CD14-positive monocyte (primary cell): ENCODE data around the gene MFAP1. TPM values are rescaled to one million over a fixed set of nuclear protein-coding genes. Genes with fewer than 3 reads are reported as not detected.

Source experiments
- DNase-seq, 3 donors: peaks; one replicate each; pipeline ENCODE4 v3.0.0-alpha.2; 2011 to 2022
- H2AFZ ChIP-seq: 2 replicates; pipeline ENCODE4 v1.6.0; 2012; ENCODE audit warnings: mild to moderate bottlenecking, low read depth, low read length, inconsistent platforms; ENCODE audit not compliant: insufficient read depth, poor library complexity, severe bottlenecking
- H3K27ac ChIP-seq, 2 donors: 1 replicate in 1 of 2; 2 replicates in 1 of 2; pipeline ENCODE4 v1.5.1; 2012 to 2013; ENCODE audit warnings: low read length in 2 of 2, control low read depth in 1 of 2, inconsistent platforms in 1 of 2, low read depth in 1 of 2, mild to moderate bottlenecking in 1 of 2
- H3K27me3 ChIP-seq, 2 donors: one replicate each; pipeline versions ENCODE4 v1.6.0 to v1.6.1; 2011 to 2013; ENCODE audit warnings: low read length in 2 of 2; ENCODE audit not compliant: control insufficient read depth in 2 of 2, insufficient read depth in 2 of 2
- H3K36me3 ChIP-seq, 2 donors: replicated peaks in 1 of 2; 1 replicate in 1 of 2; 2 replicates in 1 of 2; pipeline versions ENCODE4 v1.5.1 to v1.6.1; 2012 to 2013; ENCODE audit warnings: low read length in 2 of 2, control low read depth in 1 of 2, inconsistent platforms in 1 of 2, mild to moderate bottlenecking in 1 of 2; ENCODE audit not compliant: insufficient read depth in 2 of 2, control insufficient read depth in 1 of 2
- H3K4me1 ChIP-seq, 2 donors: 1 replicate in 1 of 2; 2 replicates in 1 of 2; pipeline versions ENCODE4 v1.5.1 to v1.6.1; 2012 to 2013; ENCODE audit warnings: low read length in 2 of 2, control low read depth in 1 of 2, inconsistent platforms in 1 of 2, mild to moderate bottlenecking in 1 of 2, moderate library complexity in 1 of 2; ENCODE audit not compliant: insufficient read depth in 2 of 2, control insufficient read depth in 1 of 2
- H3K4me2 ChIP-seq: replicated peaks from 2 replicates; pipeline ENCODE3; 2012; ENCODE audit warnings: low read length, moderate library complexity, mild to moderate bottlenecking; ENCODE audit not compliant: poor library complexity, severe bottlenecking; ENCODE audit errors: extremely low read depth
- H3K4me3 ChIP-seq, 3 experiments: fragments of 200-600 bp in 1 of 3; sonication (generic) in 1 of 3; replicated peaks in 1 of 3; 1 replicate in 2 of 3; 2 replicates in 1 of 3; pipeline ENCODE4 v1.5.1; 2011 to 2013; ENCODE audit warnings: low read length in 3 of 3, mild to moderate bottlenecking in 3 of 3, control low read depth in 2 of 3, low read depth in 2 of 3, inconsistent platforms in 1 of 3, moderate library complexity in 1 of 3
- H3K79me2 ChIP-seq: 2 replicates; pipeline ENCODE4 v1.6.0; 2012; ENCODE audit warnings: mild to moderate bottlenecking, control low read depth, inconsistent platforms, low read length, moderate library complexity; ENCODE audit not compliant: insufficient read depth
- H3K9ac ChIP-seq: 2 replicates; pipeline ENCODE4 v1.6.0; 2017; ENCODE audit warnings: low read length, mild to moderate bottlenecking; ENCODE audit not compliant: insufficient read depth, poor library complexity, severe bottlenecking
- H3K9me3 ChIP-seq, 2 donors: replicated peaks in 1 of 2; 1 replicate in 1 of 2; 2 replicates in 1 of 2; pipeline versions ENCODE4 v1.5.1 to v1.6.1; 2012 to 2013; ENCODE audit warnings: low read length in 2 of 2, control low read depth in 1 of 2; ENCODE audit not compliant: control insufficient read depth in 1 of 2, insufficient read depth in 1 of 2
- H4K20me1 ChIP-seq: 2 replicates; pipeline ENCODE4 v1.6.0; 2012; ENCODE audit warnings: mild to moderate bottlenecking, low read length, control low read depth, moderate library complexity; ENCODE audit not compliant: insufficient read depth
- H3K27ac Mint-ChIP-seq, 7 donors: one replicate each; pipeline ENCODE4 v1.8.0; 2020; ENCODE audit warnings: mild to moderate bottlenecking in 7 of 7, mixed read lengths in 7 of 7, moderate library complexity in 6 of 7, inconsistent platforms in 2 of 7
- H3K27me3 Mint-ChIP-seq, 3 donors: one replicate each; pipeline ENCODE4 v1.8.0; 2021 to 2022; ENCODE audit warnings: low read depth in 3 of 3, mild to moderate bottlenecking in 3 of 3, mixed read lengths in 3 of 3, moderate library complexity in 3 of 3, inconsistent platforms in 1 of 3
- H3K36me3 Mint-ChIP-seq, 2 donors: one replicate each; pipeline ENCODE4 v1.8.0; 2020; ENCODE audit warnings: mixed read lengths in 2 of 2, inconsistent platforms in 1 of 2, mild to moderate bottlenecking in 1 of 2
- H3K4me1 Mint-ChIP-seq: one replicate; pipeline ENCODE4 v1.8.0; 2020; ENCODE audit warnings: mild to moderate bottlenecking, mixed read lengths
- H3K4me3 Mint-ChIP-seq, 2 donors: one replicate each; pipeline ENCODE4 v1.8.0; 2020; ENCODE audit warnings: mild to moderate bottlenecking in 2 of 2, mixed read lengths in 2 of 2, moderate library complexity in 1 of 2
- H3K9me3 Mint-ChIP-seq, 7 donors: one replicate each; pipeline ENCODE4 v1.8.0; 2020 to 2022; ENCODE audit warnings: mixed read lengths in 7 of 7, mild to moderate bottlenecking in 6 of 7, moderate library complexity in 6 of 7, inconsistent platforms in 2 of 7
- WGBS: methylation state at CpG from one replicate; pipeline ENCODE4 v1.1.5; 2013; ENCODE audit warnings: missing lambda C conversion rate; ENCODE audit not compliant: insufficient coverage; 5-methylcytosine and 5-hydroxymethylcytosine counted together
- intact Hi-C, 2 donors: fragments of 100-400 bp; cut with micrococcal nuclease; formaldehyde crosslinking; loops; one replicate each; pipeline versions ENCODE4 v1.15.0 to v1.15.1; 2023
- polyA plus RNA-seq, 3 donors: library from polyadenylated mRNA; depleted of rRNA in 1 of 3; unstranded in 2 of 3; stranded (reverse) in 1 of 3; fragments of 300-500 nt in 2 of 3; fragments of >200 nt in 1 of 3; fragmentation: Illumina TruSeq in 2 of 3; gene quantifications; 1 replicate in 2 of 3; 2 replicates in 1 of 3; pipeline ENCODE4 v1.2.3, GENCODE V29; 2012 to 2021
- TF ChIP-seq, protein P1 (sequence below): fragments of 200-600 bp; IDR thresholded peaks from one replicate; pipeline ENCODE4 v1.8.0; 2022; ENCODE audit warnings: antibody characterized with exemption, mild to moderate bottlenecking

MFAP1 gene
- polyA plus RNA-seq, 3 donors = 2.6 to 3.7 (median 3.7) TPM

GRCh38 chr15:43794269-43795037, 30.0 kb downstream of the MFAP1 start:
- H3K9me3 ChIP-seq = no peaks in the 10 kb centered on the region
- TF ChIP-seq, protein P1, sequence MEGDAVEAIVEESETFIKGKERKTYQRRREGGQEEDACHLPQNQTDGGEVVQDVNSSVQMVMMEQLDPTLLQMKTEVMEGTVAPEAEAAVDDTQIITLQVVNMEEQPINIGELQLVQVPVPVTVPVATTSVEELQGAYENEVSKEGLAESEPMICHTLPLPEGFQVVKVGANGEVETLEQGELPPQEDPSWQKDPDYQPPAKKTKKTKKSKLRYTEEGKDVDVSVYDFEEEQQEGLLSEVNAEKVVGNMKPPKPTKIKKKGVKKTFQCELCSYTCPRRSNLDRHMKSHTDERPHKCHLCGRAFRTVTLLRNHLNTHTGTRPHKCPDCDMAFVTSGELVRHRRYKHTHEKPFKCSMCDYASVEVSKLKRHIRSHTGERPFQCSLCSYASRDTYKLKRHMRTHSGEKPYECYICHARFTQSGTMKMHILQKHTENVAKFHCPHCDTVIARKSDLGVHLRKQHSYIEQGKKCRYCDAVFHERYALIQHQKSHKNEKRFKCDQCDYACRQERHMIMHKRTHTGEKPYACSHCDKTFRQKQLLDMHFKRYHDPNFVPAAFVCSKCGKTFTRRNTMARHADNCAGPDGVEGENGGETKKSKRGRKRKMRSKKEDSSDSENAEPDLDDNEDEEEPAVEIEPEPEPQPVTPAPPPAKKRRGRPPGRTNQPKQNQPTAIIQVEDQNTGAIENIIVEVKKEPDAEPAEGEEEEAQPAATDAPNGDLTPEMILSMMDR = no peak
- Mint-ChIP-seq H3K27ac (peak overlapping the region in 6 of 7 donors; percentile 90 to 100 (median 99)), H3K9me3 (no peaks in the 10 kb centered on the region), H3K36me3 (peaks cover 49 to 52% of the 10 kb centered on the region in 2 donors), H3K4me1 (peaks cover 53% of the 10 kb centered on the region), H3K27me3 (peaks cover 0 to 1% (median 0%) of the 10 kb centered on the region in 3 donors), H3K4me3 (no peak overlapping the region)
- H3K4me2 ChIP-seq = peak overlapping the region; percentile 95
- WGBS = 100% methylated on average over 3 of the region's 9 CpGs
- peaks cover 21 to 41% of the 10 kb centered on the region in 2 donors for H3K4me1 ChIP-seq
- no peak for DNase-seq
- no peaks in the 10 kb centered on the region for H3K27me3 ChIP-seq
- peak overlapping the region in 1 of 3 experiments; percentile 100 for H3K4me3 ChIP-seq
- H4K20me1 ChIP-seq = peaks cover 39% of the 10 kb centered on the region
- intact Hi-C loops = loop anchor here (5.0 kb wide), 2 partner anchors 33 to 47 kb away; partner anchors contain the start of genes WDR76 (in 2 of the 2) and PDIA3 (in 1 of the 2)
- no peak overlapping the region for H3K9ac ChIP-seq
- peak overlapping the region; percentile 23 to 100 for H3K27ac ChIP-seq
- peaks cover 40% of the 10 kb centered on the region for H3K79me2 ChIP-seq
- H3K36me3 ChIP-seq = peaks cover 34 to 52% of the 10 kb centered on the region in 2 donors
- H2AFZ ChIP-seq = no peak overlapping the region

GRCh38 chr15:43793647-43794046, 30.8 kb downstream of the MFAP1 start:
- intact Hi-C loops = loop anchor here (5.0 kb wide), 2 partner anchors 34 to 46 kb away; partner anchors contain the start of genes WDR76 (in 2 of the 2) and PDIA3 (in 1 of the 2)
- Histone ChIP-seq H3K36me3 (peaks cover 27 to 44% of the 10 kb centered on the region in 2 donors), H3K9me3 (no peaks in the 10 kb centered on the region), H2AFZ (no peak overlapping the region), H3K27me3 (no peaks in the 10 kb centered on the region), H3K27ac (peak overlapping the region; percentile 98 to 100), H3K9ac (peak overlapping the region; percentile 100), H3K4me3 (peak overlapping the region; percentile 83 to 100 (median 100)), H3K4me2 (peak overlapping the region; percentile 95), H3K79me2 (peaks cover 40% of the 10 kb centered on the region), H4K20me1 (peaks cover 39% of the 10 kb centered on the region), H3K4me1 (peaks cover 21 to 34% of the 10 kb centered on the region in 2 donors)
- Mint-ChIP-seq H3K36me3 (peaks cover 41 to 44% of the 10 kb centered on the region in 2 donors), H3K9me3 (no peaks in the 10 kb centered on the region), H3K4me1 (peaks cover 47% of the 10 kb centered on the region), H3K4me3 (peak overlapping the region; percentile 95), H3K27ac (peak overlapping the region; percentile 98 to 100 (median 99)), H3K27me3 (peaks cover 0 to 1% (median 0%) of the 10 kb centered on the region in 3 donors)
- no peak for DNase-seq
- TF ChIP-seq, protein P1 = no peak
- WGBS = 28% methylated on average over 3 of the region's 10 CpGs
